Skin epidermis (tissue), 12 donors: ENCODE results near the gene CHST14.

ENCODE experiments used
- H3K27ac ChIP-seq, 21 experiments: fragments of 200-600 bp; sonication (generic) in 11 of 21; one replicate each; pipeline ENCODE4 v1.5.0; 2020; ENCODE audit warnings: mild to moderate bottlenecking in 3 of 21, inconsistent platforms in 2 of 21, moderate library complexity in 2 of 21
- H3K4me3 ChIP-seq, 7 experiments: fragments of 200-600 bp; sonication (generic) in 2 of 7; one replicate each; pipeline ENCODE4 v1.5.0; 2020; ENCODE audit warnings: inconsistent platforms in 2 of 7, mild to moderate bottlenecking in 2 of 7, moderate library complexity in 1 of 7

Gene CHST14

DNA sequence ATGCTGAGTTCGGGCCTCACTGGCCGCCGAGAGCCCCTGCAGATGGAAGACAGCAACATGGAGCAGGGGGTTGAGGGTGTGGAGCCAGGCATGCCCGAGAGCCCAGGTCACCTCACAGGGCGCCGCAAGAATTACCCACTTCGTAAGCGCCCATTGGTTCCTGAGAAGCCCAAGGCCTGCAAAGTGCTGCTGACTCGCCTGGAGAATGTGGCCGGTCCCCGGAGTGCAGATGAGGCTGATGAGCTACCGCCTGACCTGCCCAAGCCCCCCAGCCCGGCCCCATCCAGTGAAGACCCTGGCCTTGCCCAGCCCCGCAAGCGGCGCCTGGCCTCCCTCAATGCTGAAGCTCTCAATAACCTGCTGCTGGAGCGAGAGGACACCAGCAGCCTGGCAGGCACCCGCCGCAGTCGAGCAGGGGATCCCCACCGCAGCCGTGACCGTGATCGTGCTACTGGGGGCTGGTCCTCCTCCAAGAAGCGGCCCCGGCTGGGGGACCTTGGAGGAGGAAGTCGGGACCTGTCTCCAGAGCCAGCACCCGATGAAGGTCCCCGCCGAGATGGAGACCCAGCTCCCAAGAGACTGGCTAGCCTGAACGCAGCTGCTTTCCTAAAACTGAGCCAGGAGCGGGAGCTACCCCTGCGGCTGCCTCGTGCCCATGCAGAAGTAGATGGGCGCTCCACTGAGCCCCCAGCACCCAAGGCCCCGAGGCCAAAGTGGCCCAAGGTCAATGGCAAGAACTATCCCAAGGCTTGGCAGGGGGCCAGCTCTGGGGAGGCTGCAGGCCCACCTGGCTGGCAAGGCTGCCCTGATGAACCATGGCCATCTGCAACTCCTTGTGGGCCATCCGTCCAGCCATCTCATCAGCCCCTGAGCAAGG lies 12.1 kb upstream of the CHST14 start:
- Histone ChIP-seq H3K4me3 (no peak overlapping the region), H3K27ac (no peak overlapping the region)

GRCh38 chr15:40459391-40460015 lies 11.3 kb upstream of the CHST14 start:
- H3K27ac ChIP-seq = no peak overlapping the region

DNA sequence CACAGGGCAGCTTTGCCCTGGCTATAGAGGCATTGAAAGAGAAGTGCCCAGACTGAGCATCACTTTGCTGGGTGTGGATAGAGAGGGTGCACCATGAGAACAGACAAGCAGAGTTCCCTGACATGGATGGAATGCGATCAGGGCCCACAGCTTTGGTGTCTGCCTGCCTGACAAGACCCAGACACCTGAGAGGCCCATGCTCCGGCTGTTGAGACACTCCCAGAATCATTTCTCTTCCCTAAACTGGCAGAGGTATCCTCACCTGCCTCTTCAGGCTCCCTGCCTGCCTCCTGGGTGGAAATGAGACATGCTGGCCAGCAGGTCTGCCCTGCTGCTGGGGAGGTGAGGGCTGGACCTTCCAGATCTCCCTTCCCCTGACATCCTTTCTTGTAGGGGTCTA lies 10.4 kb upstream of the CHST14 start:
- Histone ChIP-seq H3K4me3 (no peak overlapping the region), H3K27ac (no peak overlapping the region)

More at GRCh38 chr15:40459391-40460015, 11.3 kb upstream of the CHST14 start:
- no peak overlapping the region for H3K4me3 ChIP-seq

DNA sequence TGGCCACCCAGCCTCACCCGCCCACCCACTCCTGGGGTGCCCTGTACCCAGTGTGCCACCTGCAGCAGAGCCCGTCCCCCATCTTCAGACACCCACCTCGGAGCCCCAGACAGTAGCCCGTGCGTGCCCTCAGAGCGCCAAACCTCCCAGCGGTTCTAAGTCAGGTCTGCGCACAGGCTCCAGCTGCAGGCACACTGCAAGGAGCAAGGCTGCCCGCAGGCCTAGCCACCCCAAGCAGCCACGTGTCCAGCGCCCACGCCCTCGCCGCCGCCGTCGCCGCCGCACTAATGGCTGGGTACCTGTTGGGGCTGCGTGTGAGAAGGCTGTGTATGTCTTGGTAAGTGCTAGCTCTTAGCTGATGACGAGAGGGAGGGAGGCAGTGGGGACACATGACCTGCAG lies 8.8 kb upstream of the CHST14 start:
- H3K27ac ChIP-seq = no peak overlapping the region
- no peak overlapping the region for H3K4me3 ChIP-seq

DNA sequence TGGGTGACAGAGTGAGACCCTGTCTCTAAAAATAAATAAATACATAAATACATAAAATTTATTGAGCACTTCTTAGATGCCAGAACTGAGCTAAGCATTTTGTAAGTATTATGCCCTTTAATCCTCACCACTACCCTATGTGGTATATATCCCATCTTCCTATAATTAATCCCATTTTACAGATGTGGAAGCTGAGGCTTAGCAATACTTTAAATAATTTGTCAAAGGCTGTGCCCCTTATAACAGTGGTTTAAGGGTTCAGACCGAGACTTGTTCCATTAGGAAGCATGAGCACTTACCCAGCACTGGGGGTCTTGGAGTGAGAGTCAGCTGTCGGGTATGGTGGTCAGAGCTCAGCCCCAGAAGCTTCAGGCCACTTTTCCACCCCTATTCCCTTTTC lies 7.5 kb upstream of the CHST14 start:
- Histone ChIP-seq H3K27ac (no peak overlapping the region), H3K4me3 (no peak overlapping the region)

DNA sequence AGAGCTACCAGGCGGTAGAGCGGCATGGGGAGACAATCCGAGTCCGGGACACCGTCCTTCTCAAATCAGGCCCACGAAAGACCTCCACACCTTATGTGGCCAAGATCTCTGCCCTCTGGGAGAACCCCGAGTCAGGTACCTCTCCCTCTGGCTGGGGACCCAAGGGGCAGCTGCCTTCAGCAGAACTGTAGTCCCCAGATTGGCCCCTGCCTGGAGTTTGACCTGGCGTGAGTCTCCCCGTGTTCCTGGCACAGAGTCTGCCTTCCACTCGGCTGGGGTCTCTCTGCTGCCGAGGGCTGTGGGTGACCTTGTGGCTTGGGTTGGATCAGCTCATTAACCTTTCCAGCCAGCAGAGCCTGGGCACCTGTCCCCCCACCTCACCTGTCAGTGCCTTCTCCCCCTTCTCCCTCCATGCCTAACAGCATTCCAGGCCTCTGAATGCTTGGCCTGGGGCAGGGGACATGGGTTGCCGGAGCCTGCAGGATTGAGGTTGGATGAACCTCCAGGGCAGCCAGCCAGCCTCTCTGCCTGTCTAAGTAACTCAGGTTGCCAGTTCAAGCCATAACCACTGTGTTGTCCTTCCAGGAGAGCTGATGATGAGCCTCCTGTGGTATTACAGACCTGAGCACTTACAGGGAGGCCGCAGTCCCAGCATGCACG lies 6.8 kb upstream of the CHST14 start:
- no peak overlapping the region for H3K4me3 ChIP-seq
- peak overlapping the region in 1 of 21 experiments; percentile 7 for H3K27ac ChIP-seq

DNA sequence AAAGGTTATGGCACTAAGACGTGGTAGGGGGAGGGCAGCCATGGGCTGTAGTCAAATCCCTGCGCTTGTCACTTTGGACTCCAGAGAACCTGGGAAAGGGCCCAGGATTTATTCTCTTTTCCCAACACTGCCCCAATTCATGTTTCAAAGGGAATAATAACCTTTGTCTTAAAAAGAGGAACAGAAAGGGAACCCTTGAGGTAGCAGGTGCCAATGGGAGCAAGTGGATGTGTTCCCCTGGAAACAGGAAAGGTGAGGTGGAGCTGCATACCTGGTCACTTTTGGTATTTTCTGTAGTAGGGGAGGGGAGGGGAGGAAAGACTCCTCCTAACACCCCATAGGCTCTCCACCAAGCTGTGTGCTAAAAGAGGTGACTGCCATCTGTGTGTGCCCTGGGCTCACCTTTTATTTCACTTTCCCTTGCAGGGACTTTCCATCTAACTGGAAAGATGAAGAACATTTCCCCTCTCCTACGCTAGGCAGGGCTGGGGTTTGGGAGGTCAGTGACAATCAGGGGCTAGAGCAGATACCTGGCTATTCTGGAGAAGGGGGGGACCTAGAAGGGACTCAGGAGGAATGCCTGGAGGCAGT lies 6.1 kb upstream of the CHST14 start:
- H3K27ac ChIP-seq = peak overlapping the region in 1 of 21 experiments; percentile 7
- H3K4me3 ChIP-seq = no peak overlapping the region

DNA sequence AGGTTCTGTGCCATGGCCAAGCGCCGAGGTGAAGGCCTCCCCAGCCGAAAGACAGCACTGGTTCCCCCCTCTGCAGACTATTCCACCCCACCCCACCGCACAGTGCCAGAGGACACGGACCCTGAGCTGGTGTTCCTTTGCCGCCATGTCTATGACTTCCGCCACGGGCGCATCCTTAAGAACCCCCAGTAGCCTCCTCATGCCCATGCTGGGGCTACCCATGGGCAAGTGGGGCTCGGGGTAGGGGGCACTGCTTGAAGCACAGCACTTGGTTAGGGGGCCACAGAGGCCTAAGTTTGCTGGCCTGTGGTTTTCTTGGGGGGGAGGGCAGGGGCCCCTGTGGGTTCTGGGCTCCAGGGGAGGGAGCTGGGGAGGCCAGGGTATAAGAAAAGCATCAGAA lies 4.8 kb upstream of the CHST14 start:
- Histone ChIP-seq H3K4me3 (no peak overlapping the region), H3K27ac (peak overlapping the region in 3 of 21 experiments; percentile 16 to 34 (median 29))

- Histone ChIP-seq H3K4me3 (no peak overlapping the region), H3K27ac (peak overlapping the region in 6 of 21 experiments; percentile 7 to 34 (median 26))
These were observed 4.1 kb upstream of the CHST14 start for GRCh38 chr15:40466426-40467260.

- H3K27ac ChIP-seq = peak overlapping the region in 2 of 21 experiments; percentile 16 to 34
- no peak overlapping the region for H3K4me3 ChIP-seq
These were observed 3.5 kb upstream of the CHST14 start for GRCh38 chr15:40467261-40467615.

- Histone ChIP-seq H3K27ac (no peak overlapping the region), H3K4me3 (no peak overlapping the region)
These were observed 1.9 kb upstream of the CHST14 start for GRCh38 chr15:40468898-40469331.

DNA sequence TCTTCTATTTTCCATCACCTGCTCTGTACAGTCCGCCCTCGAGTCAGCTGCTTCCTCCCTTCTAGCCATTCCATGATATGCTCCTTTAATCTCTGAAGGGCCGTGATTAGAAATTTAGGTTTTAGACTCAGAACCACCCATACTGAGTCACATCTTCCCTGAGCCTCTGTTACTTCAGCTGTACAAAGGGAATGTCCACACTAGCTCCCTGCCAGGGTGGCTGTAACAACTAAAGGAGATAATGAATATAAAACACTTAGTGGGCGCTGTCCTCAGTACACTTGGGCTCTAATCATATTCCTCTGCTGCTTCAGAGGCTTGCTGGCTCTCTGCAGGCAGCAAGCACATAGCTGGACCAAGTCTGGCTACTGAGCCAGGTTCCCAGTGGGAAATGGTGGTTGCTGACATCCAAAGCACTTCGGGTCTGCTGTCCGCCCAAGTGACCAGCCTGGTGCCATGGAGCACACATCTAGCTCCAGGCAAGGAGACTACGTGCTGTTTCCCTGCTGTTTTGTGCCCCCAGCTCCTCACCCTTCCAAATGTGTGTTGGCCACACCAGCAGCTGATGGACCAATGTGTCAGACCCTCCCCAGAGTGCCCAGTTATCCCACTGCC lies 901 bp upstream of the CHST14 start:
- H3K4me3 ChIP-seq = peak overlapping the region in 1 of 7 experiments; percentile 82
- H3K27ac ChIP-seq = peak overlapping the region in 17 of 21 experiments; percentile 76 to 96 (median 91)

- peak overlapping the region; percentile 57 to 96 (median 88) for H3K27ac ChIP-seq
These were observed 472 bp downstream of the CHST14 start for GRCh38 chr15:40471105-40471807.

GRCh38 chr15:40471808-40472150 lies 995 bp downstream of the CHST14 start:
- Histone ChIP-seq H3K4me3 (peak overlapping the region; percentile 71 to 84 (median 76)), H3K27ac (peak overlapping the region in 17 of 21 experiments; percentile 76 to 95 (median 89))

More at GRCh38 chr15:40471105-40471807, 472 bp downstream of the CHST14 start:
- peak overlapping the region; percentile 71 to 84 (median 76) for H3K4me3 ChIP-seq

DNA sequence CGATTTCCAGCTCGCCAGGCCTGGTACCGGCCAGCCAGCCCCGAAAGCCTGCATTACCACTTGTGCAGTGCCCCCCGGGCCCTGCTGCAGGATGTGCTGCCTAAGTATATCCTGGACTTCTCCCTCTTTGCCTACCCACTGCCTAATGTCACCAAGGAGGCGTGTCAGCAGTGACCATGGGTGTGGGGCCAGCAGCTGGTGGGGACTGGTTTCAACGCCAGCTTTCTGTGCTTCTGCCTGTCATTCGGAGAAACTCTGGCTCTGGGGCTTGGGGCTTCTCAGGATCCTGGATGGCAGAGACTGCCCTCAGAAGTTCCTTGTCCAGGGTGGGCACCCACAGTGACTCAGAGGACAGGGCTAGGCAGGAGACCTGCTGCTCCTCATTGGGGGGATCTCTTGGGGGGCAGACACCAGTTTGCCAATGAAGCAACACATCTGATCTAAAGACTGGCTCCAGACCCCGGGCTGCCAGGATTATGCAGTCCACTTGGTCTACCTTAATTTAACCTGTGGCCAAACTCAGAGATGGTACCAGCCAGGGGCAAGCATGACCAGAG lies 1.5 kb downstream of the CHST14 start:
- peak overlapping the region in 2 of 21 experiments; percentile 92 to 95 for H3K27ac ChIP-seq
- H3K4me3 ChIP-seq = peak overlapping the region in 5 of 7 experiments; percentile 71 to 84 (median 82)

DNA sequence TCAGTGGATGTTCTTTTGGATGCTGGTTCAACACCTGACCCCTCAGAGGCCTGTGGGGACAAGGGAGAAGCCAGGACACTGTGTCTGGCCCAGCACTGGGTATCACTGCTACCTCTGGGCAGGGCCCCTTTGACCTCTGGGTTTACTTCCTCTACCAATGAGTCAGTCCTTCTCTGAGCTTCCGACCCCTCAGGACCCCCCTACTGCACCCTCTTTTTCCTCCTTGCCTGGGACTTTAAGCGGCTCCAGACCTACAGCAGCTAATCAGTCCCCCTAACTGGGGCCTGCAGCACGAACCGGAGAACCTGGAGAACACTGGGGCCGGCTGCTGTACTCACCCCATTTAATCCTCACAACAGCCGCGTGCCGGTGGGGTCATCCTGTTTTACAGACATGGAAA lies 3.8 kb downstream of the CHST14 start:
- no peak overlapping the region for H3K27ac ChIP-seq
- H3K4me3 ChIP-seq = no peak overlapping the region

DNA sequence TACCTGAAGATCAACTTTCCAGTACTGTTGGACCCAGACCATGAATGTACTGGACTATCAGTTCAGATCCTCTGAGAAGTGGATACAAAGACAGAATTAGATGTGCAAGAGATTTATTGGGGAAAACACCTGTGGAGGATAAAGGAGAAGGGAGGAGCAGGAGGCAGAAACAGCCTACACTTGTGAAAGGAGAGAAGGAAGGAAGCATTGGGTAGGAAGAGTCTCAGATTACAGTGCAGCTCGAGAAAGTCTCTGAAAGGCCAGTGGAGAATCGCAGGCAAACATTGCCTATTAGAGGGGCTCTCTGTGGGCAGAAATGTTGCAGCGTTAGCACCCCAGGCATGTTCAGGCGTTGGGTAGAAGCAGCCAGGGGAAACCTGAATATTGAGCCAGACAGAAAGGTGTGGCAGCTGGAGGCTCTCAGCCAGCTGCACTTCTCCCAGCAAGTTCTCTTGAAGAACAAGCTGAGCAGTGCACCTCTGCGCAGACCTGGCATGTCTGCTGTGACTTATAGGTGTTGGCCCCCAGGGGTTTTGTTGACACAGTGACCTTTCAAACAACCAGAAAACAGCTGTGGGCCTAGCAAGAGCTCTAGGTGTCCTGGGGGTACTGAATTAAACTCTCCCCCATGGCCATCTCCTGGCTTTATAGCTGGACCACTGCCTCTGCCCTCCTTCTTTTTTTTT lies 7.0 kb downstream of the CHST14 start:
- Histone ChIP-seq H3K4me3 (no peak overlapping the region), H3K27ac (peak overlapping the region in 2 of 21 experiments; percentile 17 to 26)
